Progenitor cell of endocrine pancreas (in vitro differentiated cells): ENCODE data around the gene SCNN1A. TPM values are rescaled to one million over a fixed set of nuclear protein-coding genes. Genes with fewer than 3 reads are reported as not detected.

Source experiments
- DNase-seq: peaks from one replicate; pipeline ENCODE4 v3.0.0; 2021; ENCODE audit warnings: low spot score; ENCODE audit not compliant: unreplicated experiment
- H3K27ac Mint-ChIP-seq: 2 replicates; pipeline ENCODE4 v1.8.0; 2021; ENCODE audit warnings: mild to moderate bottlenecking, moderate library complexity, mixed read lengths
- H3K27me3 Mint-ChIP-seq: 2 replicates; pipeline ENCODE4 v1.8.0; 2021; ENCODE audit warnings: mixed read lengths
- H3K36me3 Mint-ChIP-seq: 2 replicates; pipeline ENCODE4 v1.8.0; 2022; ENCODE audit warnings: mixed read lengths; ENCODE audit not compliant: insufficient read depth
- H3K4me1 Mint-ChIP-seq: 2 replicates; pipeline ENCODE4 v1.8.0; 2021; ENCODE audit warnings: low read depth, mixed read lengths
- H3K4me3 Mint-ChIP-seq: 2 replicates; pipeline ENCODE4 v1.8.0; 2021; ENCODE audit warnings: low read depth, mild to moderate bottlenecking, moderate library complexity, mixed read lengths
- H3K9me3 Mint-ChIP-seq: 2 replicates; pipeline ENCODE4 v1.8.0; 2021; ENCODE audit warnings: low read depth, mixed read lengths
- CTCF ChIP-seq: fragments of 200-600 bp; sonication (generic); IDR thresholded peaks from one replicate; pipeline ENCODE4 v1.5.0; 2021; ENCODE audit warnings: antibody characterized with exemption, mild to moderate bottlenecking; ENCODE audit not compliant: unreplicated experiment
- total RNA-seq: library from RNA; stranded (reverse); gene quantifications from 2 replicates; pipeline ENCODE4 v1.2.1, GENCODE V29; 2021

SCNN1A gene
- total RNA-seq, 1 donor from 2014 or later = 14.3 TPM

- Mint-ChIP-seq H3K4me1 (peaks cover 54% of the 10 kb centered on the region), H3K27ac (peak overlapping the region; percentile 91), H3K27me3 (peaks cover 27% of the 10 kb centered on the region), H3K4me3 (peak overlapping the region; percentile 57), H3K9me3 (no peaks in the 10 kb centered on the region), H3K36me3 (no peaks in the 10 kb centered on the region)
- no peak for DNase-seq
- TF ChIP-seq CTCF = peak; percentile 63
Measured at GRCh38 chr12:6376079-6376869, 911 bp upstream of the SCNN1A start.

- H3K27ac Mint-ChIP-seq = peak overlapping the region; percentile 91
- H3K36me3 Mint-ChIP-seq = no peaks in the 10 kb centered on the region
- peak overlapping the region; percentile 57 for H3K4me3 Mint-ChIP-seq
- peaks cover 18% of the 10 kb centered on the region for H3K27me3 Mint-ChIP-seq
- no peak for TF ChIP-seq CTCF
- no peaks in the 10 kb centered on the region for H3K9me3 Mint-ChIP-seq
- H3K4me1 Mint-ChIP-seq = peaks cover 67% of the 10 kb centered on the region
- DNase-seq = no peak
Measured at GRCh38 chr12:6374786-6375160, 590 bp downstream of the SCNN1A start.

- Mint-ChIP-seq H3K27ac (peak overlapping the region; percentile 91), H3K27me3 (peaks cover 15% of the 10 kb centered on the region), H3K36me3 (no peaks in the 10 kb centered on the region), H3K9me3 (no peaks in the 10 kb centered on the region), H3K4me3 (peak overlapping the region; percentile 58), H3K4me1 (peaks cover 67% of the 10 kb centered on the region)
- TF ChIP-seq CTCF = no peak
- no peak for DNase-seq
Measured at GRCh38 chr12:6374028-6374785, 1.2 kb downstream of the SCNN1A start.

GRCh38 chr12:6373022-6373787 lies 2.2 kb downstream of the SCNN1A start:
- DNase-seq = no peak
- H3K4me1 Mint-ChIP-seq = peaks cover 67% of the 10 kb centered on the region
- H3K9me3 Mint-ChIP-seq = no peaks in the 10 kb centered on the region
- no peak for TF ChIP-seq CTCF
- H3K27ac Mint-ChIP-seq = peak overlapping the region; percentile 91
- peaks cover 14% of the 10 kb centered on the region for H3K27me3 Mint-ChIP-seq
- H3K36me3 Mint-ChIP-seq = no peaks in the 10 kb centered on the region
- H3K4me3 Mint-ChIP-seq = peak overlapping the region; percentile 58

- Mint-ChIP-seq H3K4me1 (peaks cover 64% of the 10 kb centered on the region), H3K27ac (peak overlapping the region; percentile 91), H3K4me3 (peak overlapping the region; percentile 11), H3K36me3 (no peaks in the 10 kb centered on the region), H3K9me3 (no peaks in the 10 kb centered on the region), H3K27me3 (peaks cover 14% of the 10 kb centered on the region)
- no peak for TF ChIP-seq CTCF
- no peak for DNase-seq
Measured at GRCh38 chr12:6372403-6373003, 2.9 kb downstream of the SCNN1A start.
